GM19467 (cell line): ENCODE data around the gene EIF1AD.
"Not testable (repeated sequence)": the region's sequence is repeated elsewhere in the genome, so short reads cannot be mapped to it uniquely, and the experiment has no call there.

Source experiments
- ATAC-seq: cut with Tn5 transposase; IDR thresholded peaks from one replicate; pipeline ENCODE4 v1.9.1; 2021; ENCODE audit warnings: mild to moderate bottlenecking, moderate library complexity; ENCODE audit not compliant: unreplicated experiment

The EIF1AD gene

DNA sequence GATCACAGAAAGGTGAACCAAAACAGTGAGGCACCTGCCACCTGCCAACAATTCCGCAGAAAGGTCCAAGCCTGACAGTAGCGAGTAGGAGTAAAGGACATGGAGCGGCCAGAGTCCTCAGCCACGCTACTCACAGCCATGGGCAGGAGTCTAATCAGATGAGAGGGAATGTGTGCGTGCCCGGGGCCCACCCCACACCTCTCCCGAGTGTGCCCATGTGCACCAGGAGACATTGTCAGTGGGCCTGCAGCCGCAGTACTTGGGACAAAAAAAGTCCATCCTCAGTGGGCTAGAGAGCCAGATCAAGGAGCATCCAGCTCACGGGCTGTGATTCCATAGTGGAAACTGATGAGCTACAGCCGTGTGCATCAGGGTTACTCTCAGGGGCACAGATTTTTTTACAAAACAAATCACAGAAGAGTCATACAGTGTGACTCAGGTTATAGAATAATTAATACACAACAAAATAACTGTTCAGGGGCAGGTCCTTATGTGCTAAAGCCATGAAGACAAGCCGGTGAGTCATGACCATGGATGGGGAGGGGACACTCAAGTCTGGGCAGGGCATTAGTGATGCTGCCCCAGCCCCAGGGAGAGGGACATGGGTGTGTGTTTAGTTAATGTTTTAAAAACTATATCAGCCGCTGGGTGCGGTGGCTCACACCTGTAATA, 28.4 kb downstream of the EIF1AD start:
- ATAC-seq: no peak

DNA sequence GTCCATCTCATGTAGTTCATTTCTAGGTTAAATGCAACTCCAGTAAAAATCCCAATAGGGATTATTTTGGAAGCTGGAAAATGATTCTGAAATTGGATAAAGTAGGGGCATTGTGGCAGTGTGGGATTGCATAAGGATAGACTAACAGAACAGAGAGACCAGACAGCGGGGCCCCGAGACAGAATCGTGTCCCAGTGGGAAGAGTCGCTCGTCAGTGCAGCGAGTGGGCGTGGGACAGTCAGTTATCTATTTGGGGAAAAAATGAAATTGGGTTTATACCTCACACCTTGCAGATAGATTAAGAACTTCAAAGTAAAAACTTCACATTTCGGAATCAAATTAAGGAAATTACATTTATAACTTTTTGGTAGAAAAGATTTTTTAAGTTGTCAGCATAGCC, 29.8 kb downstream of the EIF1AD start:
- ATAC-seq: no peak

DNA sequence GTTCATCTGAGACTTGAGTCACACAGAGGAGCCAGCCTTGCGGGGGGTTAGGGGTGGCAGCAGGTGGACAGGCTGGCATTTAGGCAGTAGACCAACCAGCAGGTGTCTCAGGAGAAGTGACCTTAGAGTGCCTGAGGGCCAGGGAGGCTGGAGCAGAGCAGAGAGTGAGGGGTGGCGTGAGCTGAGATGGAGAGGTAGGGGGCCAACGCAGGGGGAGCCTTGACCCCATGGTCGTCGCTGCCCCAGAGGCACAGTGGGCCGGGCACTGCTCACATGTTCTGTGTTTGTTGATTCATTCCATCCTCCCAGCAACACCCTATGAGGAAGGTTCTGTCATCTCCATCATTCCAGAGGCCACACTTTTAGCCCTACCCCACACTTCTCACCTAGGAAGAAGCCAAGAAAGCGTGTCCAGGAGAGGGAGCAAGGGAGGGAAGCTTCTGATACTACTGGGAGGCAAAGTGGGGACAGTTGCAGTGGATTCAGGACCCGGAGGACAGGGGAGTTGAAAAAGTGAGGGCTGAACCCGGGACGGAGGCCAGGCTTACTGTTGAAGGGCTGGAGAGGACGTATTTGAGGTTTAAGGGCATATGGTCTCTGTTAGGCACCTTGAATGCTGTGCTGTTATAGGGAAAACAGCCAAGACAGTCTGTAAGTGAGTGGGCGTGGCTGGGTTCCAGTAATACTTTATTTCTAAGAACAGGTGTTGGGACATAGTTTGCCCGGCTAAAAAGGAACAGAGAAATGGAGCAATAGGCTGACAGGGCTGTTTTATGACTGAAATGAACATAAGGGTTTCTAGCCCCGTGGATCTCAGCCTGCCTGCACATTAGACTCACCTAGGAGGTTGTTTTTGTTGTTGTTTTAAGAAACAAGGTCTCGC, 33.1 kb downstream of the EIF1AD start:
- ATAC-seq: no peak

DNA sequence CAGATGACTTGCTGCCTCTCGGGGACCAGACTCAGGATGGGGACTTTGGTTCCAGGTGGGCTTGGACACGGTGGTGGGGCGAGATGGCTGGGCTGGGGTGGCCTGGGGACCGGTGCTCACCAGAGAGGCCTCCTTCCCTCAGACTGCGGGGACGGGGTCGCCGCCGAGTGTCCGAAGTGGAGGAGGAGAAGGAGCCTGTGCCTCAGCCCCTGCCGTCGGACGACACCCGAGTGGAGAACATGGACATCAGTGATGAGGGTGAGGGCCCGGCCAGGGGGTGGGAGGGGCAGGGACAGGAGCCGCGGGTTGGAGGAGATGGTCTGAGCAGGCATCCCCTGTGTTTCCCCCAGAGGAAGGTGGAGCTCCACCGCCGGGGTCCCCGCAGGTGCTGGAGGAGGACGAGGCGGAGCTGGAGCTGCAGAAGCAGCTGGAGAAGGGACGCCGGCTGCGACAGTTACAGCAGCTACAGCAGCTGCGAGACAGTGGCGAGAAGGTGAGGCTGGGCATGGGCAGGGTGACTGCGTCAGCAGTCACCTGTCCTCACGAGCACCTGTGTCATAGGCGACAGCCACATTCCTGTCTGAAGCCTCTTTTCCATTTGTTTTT, 34.5 kb downstream of the EIF1AD start:
- no peak for ATAC-seq

DNA sequence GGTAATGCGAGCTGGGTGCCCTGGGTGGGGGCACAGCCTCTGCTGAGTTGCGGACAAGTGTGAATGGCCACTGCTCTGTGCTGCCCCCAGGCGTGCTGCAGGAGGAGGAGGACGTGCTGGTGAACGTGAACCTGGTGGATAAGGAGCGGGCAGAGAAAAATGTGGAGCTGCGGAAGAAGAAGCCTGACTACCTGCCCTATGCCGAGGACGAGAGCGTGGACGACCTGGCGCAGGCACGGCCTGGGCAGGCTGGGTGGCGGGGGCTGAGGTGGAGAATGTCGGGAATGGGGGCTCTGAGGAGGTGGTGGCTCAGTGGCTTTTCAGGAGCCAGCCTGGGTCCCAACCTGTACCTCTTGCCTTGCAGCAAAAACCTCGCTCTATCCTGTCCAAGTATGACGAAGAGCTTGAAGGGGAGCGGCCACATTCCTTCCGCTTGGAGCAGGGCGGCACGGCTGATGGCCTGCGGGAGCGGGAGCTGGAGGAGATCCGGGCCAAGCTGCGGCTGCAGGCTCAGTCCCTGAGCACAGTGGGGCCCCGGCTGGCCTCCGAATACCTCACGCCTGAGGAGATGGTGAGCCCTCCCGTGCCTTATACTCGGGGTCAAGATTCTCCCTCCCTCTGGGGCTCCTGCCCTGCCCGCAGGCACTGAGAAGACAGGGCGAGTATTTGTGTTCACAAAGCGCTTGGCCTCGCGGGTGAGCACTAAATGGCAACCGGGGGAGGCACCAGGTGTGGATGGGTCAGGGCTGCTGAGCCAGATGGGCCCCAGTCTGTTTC, 35.8 kb downstream of the EIF1AD start:
- ATAC-seq: no peak

DNA sequence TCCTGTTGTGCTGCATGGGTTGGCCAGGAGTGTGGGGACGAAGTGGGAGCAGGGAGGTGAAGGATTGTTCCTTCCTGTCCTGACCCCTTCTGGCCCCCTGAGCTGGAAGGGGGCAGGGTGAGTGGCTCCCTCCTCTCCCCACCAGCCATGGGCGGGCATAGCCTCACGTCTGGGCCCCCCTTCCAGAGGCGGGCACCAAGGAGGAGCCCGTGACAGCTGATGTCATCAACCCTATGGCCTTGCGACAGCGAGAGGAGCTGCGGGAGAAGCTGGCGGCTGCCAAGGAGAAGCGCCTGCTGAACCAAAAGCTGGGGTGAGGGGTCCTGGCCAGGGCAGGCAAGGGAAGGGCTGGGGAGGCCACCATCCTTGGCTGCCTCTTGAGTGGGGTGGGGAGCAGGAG, 37.1 kb downstream of the EIF1AD start:
- no peak for ATAC-seq

DNA sequence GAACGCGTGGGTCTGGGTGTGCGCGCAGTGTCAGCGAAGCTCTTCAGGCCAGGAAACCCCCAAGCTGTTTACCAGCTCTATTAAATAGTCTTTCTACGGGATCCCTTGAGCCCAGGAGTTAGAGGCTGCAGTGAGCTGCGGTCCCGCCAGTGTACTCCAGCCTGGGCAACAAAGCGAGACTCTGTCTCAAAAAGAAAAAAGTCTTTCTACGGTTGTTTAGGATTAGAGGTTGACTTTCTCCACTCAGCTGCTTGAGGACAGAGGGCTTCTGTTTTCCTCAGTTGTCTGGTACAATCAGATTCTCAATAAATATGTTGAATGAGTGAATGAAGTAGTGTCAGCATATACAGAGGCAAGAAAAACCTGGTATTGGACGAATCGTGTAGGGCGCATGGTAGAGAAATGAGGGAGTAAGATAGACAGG, 39.8 kb downstream of the EIF1AD start:
- no peak for ATAC-seq

DNA sequence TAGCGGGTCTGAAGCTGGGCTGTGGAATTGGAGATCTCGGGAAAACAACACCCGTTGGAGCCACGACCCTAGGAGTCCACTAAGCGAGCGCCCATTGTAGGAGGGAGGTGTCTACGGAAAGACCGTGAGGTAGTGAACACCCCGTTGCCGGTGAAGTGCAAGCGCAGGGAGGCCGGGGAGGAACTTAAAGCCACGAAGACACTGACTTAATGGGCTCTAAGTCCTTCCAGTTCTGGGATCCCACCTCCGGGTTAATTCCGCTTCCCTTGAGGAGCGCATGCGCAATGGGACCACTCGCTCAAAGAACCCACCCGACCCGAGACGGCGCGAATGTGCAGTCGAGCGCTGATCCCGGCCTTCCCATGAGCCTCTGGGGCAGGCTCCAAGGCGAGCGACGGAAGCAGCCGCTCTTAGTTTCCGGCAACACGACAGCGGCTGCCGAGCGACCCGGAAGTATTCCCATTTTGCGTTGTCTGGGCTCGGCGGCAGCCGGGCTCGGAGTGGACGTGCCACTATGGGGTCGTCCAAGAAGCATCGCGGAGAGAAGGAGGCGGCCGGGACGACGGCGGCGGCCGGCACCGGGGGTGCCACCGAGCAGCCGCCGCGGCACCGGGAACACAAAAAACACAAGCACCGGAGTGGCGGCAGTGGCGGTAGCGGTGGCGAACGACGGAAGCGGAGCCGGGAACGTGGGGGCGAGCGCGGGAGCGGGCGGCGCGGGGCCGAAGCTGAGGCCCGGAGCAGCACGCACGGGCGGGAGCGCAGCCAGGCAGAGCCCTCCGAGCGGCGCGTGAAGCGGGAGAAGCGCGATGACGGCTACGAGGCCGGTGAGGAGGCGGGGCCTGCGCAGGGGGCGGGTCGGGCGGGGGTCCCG, 40.5 kb downstream of the EIF1AD start, which contains the start of gene SART1:
TSS of gene SART1 (plus strand) at position 468 of the 874 bp plus-strand sequence. CDS start at position 515, 47 bp downstream.
- peak; percentile 77 for ATAC-seq

DNA sequence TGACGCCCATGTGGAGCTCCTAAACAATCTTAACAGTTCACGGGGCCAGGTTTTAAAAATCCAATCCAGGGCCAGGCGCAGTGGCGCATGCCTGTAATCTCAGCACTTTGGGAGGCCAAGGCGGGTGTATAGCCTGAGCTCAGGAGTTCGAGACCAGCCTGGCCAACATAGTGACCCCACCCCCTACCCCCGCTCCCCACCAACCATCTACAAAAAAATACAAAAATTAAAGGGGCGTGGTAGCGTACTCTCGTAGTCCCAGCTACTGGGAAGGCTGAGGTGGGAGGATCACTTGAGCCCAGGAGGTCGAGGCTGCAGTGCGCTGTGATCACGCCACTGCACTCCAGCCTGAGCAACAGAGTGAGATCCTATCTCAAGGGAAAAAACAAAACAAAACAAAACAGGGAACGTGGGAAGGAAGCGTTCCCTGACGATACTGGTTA, 41.1 kb downstream of the EIF1AD start:
- no peak for ATAC-seq

DNA sequence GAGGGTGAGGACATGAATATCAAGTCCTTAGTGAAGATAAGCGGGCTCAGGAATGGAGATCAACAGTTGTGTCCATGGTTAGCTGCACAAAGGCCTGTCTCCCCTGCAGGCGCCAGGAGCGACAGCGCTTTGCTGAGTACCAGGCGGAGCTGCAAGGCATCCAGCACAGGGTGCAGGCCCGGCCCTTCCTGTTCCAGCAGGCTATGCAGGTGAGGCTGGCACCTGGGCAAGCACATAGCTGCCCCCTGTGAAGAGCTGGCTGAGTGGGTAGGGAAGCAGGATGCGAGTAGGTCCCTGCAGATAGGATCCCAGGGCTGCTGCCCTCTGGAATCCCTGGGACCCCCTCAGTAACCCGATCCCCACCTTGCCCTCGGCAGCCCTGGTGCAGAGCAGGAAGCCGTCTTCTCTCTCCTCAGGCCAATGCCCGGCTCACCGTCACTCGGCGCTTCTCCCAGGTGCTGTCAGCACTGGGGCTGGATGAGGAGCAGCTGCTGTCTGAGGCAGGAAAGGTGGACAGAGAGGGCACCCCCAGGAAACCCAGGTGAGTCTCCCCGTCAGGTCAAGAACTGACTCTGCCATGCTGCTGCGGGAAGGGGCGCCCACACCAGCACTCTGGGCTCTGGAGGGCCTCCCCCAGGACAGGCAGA, 43.1 kb downstream of the EIF1AD start:
- no peak for ATAC-seq

DNA sequence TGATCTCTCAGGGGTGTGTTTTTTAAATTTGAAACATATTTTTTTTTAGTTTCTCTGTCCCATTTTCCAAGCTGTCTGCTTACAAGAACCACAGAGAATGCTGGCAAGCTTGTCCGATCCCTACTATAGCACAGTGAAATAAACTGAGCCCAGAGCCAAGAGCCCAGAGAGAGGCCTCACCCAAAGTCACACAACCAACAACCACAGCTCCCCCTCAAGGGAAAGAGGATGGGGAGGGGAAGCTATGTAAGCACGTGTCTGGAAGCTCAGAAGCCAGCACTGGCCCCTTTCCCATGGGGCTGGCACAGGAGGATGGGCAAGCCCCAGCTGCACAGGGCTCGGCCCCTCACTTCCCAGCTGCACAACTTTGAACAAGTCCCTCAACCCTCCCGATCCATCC, 43.7 kb downstream of the EIF1AD start:
- no peak for ATAC-seq

DNA sequence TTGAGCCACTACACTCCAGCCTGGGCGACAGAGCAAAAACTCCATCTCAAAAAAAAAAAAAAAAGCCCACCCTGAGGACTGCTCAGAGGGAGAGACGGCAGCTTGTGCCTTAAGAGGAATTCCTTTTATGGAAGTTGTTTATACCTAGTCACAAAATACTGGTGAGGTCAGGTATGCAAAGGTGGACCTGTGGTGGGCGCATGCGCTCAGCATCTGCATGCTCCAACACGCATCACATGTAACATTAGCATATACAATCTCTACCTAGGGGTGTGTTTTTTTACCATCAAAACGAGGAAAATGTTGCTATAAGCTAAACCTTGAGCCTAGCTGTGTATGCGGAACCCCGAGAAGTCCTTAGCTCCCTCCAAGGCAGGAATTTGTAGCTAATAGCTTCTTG, 47.2 kb downstream of the EIF1AD start:
- ATAC-seq: no peak

DNA sequence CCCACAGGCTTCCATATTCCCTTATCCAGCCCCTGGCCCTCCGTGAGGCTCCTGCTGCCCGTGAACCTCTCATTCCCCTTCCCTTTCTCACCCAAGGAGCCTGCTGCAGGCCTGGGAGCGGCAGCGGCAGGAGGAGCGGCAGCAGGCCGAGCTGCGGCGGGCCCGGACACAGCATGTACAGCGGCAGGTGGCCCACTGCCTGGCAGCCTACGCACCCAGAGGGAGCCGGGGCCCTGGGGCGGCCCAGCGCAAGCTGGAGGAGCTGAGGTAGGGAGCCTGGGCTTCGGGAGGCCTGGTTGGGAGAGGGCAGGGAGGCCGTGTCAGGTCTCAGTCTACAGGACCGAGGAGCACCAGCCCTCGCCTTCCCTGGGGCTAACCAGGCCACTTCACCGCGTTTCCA, 48.5 kb downstream of the EIF1AD start:
- no peak for ATAC-seq

DNA sequence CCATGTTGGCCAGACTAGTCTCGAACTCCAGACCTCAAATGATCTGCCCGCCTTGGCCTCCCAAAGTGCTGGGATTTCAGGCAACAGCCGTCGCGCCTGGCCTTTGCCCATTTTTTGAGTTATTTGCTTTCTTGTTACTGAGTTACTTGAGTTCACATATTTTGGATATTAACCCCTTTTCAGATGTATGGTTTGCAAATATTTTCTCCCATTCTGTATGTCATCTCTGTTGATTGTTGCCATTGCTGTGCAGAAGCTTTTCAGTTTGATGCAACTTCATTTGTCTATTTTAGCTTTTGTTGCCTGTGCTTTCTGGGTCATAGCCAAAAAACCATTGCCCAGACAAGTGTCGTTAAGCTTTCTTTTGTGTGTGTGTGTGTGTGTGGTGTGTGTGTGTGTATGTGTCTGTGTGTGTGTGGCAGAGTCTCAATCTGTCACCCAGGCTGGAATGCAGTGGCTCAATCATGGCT, 49.9 kb downstream of the EIF1AD start:
- no peak for ATAC-seq

DNA sequence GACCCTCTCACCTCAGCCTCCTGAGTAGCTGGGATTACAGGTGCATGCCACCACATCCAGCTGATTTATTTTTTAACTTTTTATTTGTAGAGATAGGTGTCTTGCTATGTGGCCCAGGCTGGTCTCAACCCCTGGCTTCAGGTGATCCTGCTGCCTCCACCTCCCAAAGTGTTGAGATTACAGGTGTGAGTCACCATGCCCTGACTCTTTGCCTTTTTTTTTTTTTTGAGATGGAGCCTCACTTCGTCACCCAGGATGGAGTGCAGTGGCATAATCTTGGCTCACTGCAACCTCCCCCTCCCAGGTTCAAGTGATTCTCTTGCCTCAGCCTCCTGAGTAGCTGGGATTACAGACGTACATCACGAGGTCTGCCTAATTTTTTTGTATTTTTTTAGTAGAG, 50.3 kb downstream of the EIF1AD start:
- ATAC-seq: not testable (repeated sequence)

DNA sequence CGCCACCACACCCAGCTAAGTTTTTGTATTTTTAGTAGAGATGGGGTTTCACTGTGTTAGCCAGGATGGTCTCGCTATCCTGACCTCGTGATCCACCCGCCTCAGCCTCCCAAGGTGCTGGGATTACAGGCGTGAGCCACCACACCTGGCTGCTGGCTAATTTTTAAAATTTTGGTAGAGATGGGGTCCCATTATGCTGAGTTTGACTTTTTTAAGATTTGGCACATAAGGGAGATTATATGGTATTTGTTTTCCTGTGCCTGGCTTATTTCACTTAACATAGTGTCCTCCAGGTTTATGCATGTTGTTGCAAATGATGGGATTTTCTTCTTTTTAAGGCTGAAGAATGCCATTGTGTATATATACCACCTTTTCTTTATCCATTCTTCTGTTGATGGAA, 51.2 kb downstream of the EIF1AD start:
- ATAC-seq: not testable (repeated sequence)

DNA sequence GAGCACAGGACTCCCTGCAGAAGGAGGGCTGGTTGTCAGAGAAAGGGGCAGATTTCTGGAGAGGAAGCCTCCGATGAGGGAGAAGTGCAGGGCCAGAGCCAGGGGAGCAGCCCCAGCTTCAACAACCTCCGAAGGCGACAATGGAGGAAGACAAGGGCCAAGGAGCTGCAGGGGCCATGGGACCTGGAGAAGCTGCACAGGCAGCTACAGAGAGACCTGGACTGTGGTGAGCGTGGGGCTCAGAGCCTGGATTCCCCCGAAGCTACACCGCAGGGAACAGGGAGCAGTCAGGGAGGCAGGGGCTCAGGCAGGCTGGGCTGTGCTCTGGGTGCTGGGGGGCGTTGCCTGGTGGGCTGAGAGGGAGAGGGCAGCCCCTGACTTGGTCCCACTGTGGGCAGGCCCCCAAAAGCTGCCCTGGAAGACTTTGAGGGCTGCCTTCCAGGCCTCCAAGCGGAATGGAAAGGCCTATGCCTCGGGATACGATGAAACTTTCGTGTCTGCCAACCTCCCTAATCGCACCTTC, 54.3 kb downstream of the EIF1AD start:
- ATAC-seq: no peak

DNA sequence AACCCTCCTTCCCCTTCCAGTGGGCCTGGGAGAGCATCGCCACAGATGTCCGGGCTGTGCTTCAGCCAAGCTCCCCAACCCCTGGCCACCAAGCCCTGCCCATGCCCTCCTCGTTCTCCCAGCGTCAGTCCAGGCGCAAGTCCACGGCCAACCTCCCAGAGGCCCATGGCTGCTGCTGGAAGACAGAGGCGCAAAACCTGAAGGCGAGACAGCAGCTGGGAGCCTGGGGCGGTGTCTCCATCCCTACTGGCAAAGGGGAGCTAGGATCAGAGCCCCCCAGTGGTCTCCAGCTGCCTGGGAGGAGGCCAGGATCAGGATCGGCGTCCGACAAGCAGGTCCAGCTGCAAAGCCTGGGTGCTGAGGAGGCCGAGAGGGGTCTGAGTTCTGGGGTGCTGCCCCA, 54.8 kb downstream of the EIF1AD start:
- no peak for ATAC-seq

DNA sequence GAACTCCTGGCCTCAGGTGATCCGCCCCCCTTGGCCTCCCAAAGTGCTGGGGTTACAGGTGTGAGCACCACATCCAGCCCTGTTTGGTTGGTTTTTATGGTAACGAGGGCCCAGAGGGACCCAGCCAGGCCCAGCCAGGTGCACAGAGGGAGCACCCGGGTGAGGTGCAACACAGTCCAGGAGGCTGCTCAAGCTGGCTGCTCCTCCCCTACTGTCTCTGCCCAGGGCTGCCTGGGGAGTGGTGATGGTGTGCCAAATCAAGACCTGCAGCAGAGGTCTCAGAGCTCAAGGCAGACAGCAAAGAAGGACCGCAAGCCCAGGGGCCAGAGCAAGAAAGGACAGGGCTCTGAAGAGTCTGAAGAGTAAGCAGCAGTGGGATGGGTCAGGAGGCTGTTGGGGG, 55.3 kb downstream of the EIF1AD start:
- no peak for ATAC-seq
